Tongue (tissue), 2 donors: ENCODE results near the gene UMPS. TPM values are rescaled to one million over a fixed set of nuclear protein-coding genes. Genes with fewer than 3 reads are reported as not detected.
"Not testable (repeated sequence)": the region's sequence is repeated elsewhere in the genome, so short reads cannot be mapped to it uniquely, and the experiment has no call there.

Experiments
- DNase-seq: peaks from one replicate; pipeline ENCODE4 v3.0.0-alpha.2; 2015
- total RNA-seq: library from RNA; depleted of rRNA; stranded (reverse); fragments of >200 nt; gene quantifications from one replicate; pipeline ENCODE4 v1.2.3, GENCODE V29; 2014

UMPS gene
- total RNA-seq, 1 donor from 2014 or later: 47.1 TPM

DNA sequence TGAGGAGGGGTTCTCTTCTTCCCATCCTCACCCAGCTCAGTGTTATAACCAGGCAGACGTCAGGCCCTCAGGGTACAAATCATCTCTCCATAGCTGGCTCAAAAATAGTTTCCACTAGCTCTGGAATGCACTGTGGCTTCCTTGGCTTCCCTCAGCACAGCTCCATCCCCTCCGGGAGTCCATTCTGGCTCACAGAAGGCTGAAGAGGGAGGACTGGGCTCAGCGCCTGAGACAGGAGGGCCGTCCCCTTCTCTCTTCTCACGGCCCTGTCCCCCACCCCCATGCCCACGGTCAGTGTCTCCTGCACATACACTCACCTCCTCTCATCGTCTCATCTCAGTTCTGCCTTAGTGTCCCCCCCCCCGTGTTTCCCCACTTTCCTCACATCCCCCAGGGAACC is 50.1 kb downstream of the UMPS start:
- peak; percentile 90 for DNase-seq

- DNase-seq: peak; percentile 94
These were observed 50.7 kb downstream of the UMPS start for GRCh38 chr3:124780761-124781475.

GRCh38 chr3:124781476-124782376 is 51.5 kb downstream of the UMPS start:
- DNase-seq: peak; percentile 31

GRCh38 chr3:124782377-124782712 is 52.1 kb downstream of the UMPS start:
- DNase-seq: not testable (repeated sequence)

- DNase-seq: no peak
These were observed 53.4 kb downstream of the UMPS start for GRCh38 chr3:124783696-124784095.

- peak; percentile 18 for DNase-seq
These were observed 54.6 kb downstream of the UMPS start for GRCh38 chr3:124784686-124785382.

DNA sequence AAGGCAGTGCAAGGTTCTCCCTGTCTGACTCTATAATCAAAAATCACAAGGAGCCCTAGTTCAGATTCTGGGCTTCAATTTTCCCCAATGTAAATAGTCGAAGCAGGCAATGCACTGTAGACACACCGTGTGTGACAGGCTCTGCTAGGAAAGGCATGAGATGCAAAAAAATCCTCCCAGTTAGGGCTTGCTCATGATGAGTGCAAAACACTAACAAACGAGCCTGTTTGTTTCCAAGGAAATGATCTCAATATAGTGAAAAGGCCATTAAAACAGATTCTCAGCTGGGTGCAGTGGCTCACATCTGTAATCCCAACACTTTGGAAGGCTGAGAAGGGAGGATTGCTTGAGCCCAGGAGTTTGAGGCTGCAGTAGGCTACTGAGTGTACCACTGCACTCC is 55.7 kb downstream of the UMPS start:
- no peak for DNase-seq

DNA sequence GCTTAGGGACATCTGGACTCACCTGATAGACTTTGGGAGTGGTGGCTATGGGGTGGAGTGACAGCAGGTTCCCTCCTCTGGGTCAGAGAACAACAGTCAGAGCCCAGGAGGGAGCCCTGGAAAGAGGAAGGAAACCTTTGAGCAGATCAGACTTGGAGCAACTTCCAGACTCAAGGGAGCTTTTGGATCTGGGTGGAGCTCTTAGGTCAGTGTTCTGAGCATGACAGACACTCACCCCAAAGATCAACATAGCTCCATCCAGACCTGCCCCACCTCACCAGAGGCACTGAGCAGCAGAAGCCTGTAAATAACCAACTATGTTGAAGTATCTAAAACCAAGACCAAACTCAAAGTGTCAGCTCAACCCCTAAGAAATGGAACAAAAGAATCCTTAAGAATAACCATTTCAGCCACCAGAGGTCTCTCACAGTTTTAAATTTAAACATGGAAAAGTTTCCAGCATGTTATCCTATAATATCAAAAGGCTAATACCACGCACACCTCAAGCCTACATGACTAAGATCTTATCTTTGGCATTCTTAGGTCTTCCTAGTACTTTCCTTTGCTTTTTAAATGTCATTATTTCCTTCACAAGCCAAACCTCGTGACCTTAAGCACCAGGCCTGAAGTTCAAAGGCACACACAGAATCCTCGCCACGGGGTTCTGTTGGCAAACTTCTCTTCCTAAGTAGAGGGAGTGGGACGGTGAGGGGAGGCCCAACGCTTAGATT is 56.4 kb downstream of the UMPS start:
- DNase-seq: peak; percentile 54

DNA sequence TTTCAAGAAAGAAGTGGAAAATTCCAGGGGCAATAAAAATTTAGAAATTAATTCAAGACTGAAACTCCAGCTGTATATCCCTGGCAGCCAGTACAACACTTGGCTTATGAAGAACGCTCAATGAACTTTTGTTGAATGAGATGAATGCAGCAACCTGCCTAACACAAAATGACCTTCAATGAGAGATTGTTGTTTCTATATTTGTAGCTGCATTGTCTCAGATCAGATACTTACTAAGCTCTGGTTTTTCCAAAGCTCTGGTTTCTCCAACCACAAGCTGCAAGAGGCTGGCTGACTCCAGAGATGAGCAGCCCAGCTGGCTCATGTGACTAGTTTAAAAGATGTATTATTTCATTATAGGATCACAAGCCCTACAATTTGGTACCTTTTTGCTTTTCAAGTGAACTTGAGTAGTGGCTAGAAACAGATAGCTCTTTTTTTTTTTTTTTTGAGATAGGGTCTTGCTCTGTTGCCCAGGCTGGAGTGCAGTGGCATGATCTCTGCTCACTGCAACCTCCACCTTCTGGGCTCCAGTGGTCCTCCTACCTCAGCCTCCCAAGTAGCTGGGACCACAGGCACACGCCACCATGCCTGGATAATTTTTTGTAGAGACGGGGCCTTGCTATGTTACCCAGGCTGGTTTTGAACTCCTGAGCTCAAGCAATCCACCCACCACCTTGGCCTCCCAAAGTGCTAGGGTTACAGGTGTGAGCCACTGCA is 57.4 kb downstream of the UMPS start:
- DNase-seq: no peak

DNA sequence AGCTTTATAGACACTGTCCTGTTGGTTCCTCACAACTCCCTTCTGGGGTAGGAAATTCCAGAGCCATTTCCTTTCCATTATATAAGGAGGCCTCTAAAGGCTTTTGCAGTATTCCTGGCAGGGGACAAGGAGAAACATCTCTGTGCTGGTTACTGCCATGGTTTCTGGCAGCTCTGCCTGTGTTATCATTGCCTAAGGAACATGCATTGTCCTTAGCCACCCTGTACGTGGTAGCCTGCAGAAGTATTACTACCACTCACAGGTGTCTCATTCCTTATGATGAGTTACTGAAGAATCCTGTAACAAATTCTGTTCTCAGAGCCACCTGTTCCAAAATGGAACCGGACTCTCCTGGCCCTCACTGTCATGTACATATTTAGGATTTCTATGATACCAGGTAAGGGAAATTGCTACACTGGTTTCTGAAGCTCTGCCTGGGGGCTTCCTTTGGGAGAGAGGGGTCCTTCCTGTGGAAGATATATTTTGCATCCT is 58.0 kb downstream of the UMPS start:
- no peak for DNase-seq

- DNase-seq: not testable (repeated sequence)
These were observed 58.9 kb downstream of the UMPS start for GRCh38 chr3:124789103-124789502.

DNA sequence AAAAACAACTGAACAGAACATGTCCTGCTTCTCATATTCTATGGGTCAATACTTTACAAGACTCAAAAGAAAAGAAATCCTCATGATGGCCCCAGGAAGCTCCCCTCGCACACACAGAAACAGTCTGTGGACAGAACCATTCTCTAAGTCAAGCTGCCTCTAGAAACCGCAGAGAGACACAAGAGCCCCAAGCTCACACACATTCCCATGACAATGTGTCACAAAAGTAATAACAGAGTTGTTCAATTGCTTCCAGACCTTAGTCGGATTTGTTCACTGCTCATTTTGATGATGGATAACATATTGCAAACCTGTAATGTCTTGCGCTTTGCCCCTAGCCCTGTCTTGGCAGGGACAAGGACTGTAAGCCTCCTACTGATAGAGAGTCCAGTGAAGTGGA is 60.9 kb downstream of the UMPS start:
- DNase-seq: no peak

DNA sequence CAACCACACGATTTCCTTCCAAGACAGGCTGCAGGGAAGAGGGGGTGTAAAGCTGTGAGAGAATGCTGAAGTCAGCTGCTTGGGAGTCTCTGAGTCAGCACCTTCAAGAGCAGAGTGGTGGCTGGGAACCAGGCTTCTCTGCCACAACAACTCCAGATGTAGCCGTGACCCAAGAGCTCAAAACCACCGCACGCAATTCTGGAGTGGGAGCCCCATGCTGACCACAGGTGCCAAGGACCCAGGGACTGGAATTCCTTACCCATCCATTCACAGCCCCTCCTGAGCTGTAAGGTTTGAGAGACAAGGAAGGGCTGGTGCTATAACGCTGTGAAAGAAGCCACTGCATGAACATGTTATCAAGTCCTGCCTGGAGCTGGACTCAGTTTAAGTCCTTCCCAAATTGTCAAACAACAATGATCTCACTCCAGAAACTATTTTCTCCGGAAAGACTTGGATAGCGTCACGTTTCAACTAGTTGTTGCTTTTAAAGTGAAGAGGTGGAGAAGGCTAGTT is 61.4 kb downstream of the UMPS start:
- DNase-seq: peak; percentile 41

- DNase-seq: peak; percentile 58
These were observed 62.2 kb downstream of the UMPS start for GRCh38 chr3:124792341-124793040.

DNA sequence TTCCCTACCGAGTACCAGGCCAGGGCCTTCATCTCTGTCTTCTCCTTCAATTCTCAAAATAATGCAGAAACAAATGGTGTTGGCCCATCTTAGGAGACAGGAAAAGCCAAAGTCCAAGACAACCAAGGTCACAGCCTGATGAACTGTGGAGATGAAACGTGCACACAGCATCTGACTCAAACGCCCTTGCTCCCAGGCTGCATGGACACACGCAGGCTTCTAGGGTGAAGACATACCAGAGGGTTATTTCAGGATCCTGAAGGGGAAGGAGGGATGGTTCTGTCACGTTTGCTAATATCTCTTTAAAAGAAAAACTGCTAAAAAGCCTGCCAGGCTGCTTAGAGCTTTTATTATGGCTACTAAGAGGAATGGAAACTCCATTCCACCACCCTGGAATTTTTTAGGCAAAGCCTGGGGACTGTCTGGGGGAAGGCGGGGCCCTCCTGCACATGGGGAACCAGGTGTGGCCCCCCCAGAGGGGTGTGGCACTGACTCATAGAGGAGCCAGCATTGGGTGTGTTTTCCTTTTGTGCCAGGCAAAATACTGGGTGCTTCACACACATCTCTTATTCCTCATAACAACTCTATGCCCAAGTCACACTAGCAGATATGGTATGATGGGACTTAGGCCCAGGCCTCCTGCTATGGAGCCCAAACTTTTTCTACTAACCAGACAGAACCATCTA is 62.9 kb downstream of the UMPS start:
- no peak for DNase-seq

GRCh38 chr3:124796477-124796876 is 66.2 kb downstream of the UMPS start:
- DNase-seq: no peak

DNA sequence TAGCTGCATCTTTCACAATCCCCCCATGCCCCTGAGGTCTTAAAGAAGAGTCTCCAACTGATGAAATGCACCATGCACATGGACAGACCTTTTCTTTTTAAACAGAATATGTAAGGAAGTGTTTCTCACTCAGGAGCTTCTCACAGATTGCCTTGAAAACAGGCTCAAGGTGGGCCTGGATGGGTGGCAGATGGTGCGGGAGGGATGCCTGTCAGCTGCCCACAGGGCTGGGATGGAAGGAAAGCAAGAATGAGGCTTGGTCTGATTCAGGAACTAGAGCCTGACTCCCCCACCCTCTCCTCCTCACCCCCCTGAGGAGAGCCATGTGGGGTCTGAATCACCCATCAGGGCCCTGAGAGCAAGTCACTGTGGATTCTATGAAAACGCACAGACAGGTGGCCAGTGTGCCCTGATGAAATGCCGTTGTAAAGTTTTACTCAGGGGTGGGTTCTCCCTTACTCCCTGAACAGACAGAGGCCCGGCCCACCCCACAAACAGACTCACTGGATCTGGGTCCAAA is 67.2 kb downstream of the UMPS start:
- no peak for DNase-seq
